GM12892 (cell line): ENCODE measurements around the gene RBMS3.

Experiments
- POLR2A ChIP-seq: IDR thresholded peaks from 2 replicates; pipeline ENCODE4 v1.6.1; 2011; ENCODE audit warnings: low read depth, low read length, control low read depth
- POLR2AphosphoS5 ChIP-seq: IDR thresholded peaks from 2 replicates; pipeline ENCODE4 v1.6.1; 2011; ENCODE audit warnings: low read depth, low read length, control low read depth
- TAF1 ChIP-seq: IDR thresholded peaks from 2 replicates; pipeline ENCODE4 v1.6.1; 2011; ENCODE audit warnings: low read depth, mild to moderate bottlenecking, control low read depth, low read length, borderline replicate concordance

GRCh38 chr3:29677421-29677820 is 396.6 kb downstream of the RBMS3 start:
- TF ChIP-seq POLR2AphosphoS5 (no peak), TAF1 (no peak), POLR2A (no peak)
